Testis (tissue), 3 donors: ENCODE results near the gene INAVA. TPM values are rescaled to one million over a fixed set of nuclear protein-coding genes. Genes with fewer than 3 reads are reported as not detected.
A peak's percentile ranks its signal among the peaks of the same experiment; 100 is the strongest.

Source experiments
- DNase-seq: peaks from one replicate; pipeline ENCODE4 v3.0.0-alpha.2; 2019
- H3K27ac ChIP-seq, 2 donors: fragments of 200-600 bp; sonication (generic); one replicate each; pipeline ENCODE4 v1.5.1; 2019
- H3K27me3 ChIP-seq: fragments of 200-600 bp; sonication (generic); one replicate; pipeline ENCODE4 v1.5.1; 2019
- H3K36me3 ChIP-seq: fragments of 200-600 bp; sonication (generic); one replicate; pipeline ENCODE4 v1.5.1; 2017; ENCODE audit warnings: low read depth; ENCODE audit errors: missing control alignments
- H3K4me1 ChIP-seq: fragments of 200-600 bp; sonication (generic); one replicate; pipeline ENCODE4 v1.5.1; 2019
- H3K4me3 ChIP-seq, 2 donors: fragments of 200-600 bp; sonication (generic); one replicate each; pipeline ENCODE4 v1.5.1; 2017 to 2019
- H3K9me3 ChIP-seq: fragments of 200-600 bp; sonication (generic); one replicate; pipeline ENCODE4 v1.5.1; 2017
- CTCF ChIP-seq, 3 experiments: fragments of 450-650 bp in 2 of 3; fragments of 200-600 bp in 1 of 3; sonication (generic) in 1 of 3; IDR thresholded peaks; one replicate each; pipeline ENCODE4 v1.5.1; 2016 to 2019; ENCODE audit warnings: antibody characterized with exemption in 3 of 3, mild to moderate bottlenecking in 2 of 3, moderate library complexity in 1 of 3
- POLR2A ChIP-seq: fragments of 450-650 bp; IDR thresholded peaks from one replicate; pipeline ENCODE4 v1.6.1; 2017; ENCODE audit warnings: antibody characterized with exemption, mild to moderate bottlenecking, moderate library complexity
- WGBS, 2 donors: methylation state at CpG; one replicate each; pipeline ENCODE4 v1.1.5; 2018; 5-methylcytosine and 5-hydroxymethylcytosine counted together
- intact Hi-C: fragments of 100-400 bp; cut with DNase I; formaldehyde crosslinking; loops from one replicate; pipeline ENCODE4 v1.15.1; 2023; ENCODE audit warnings: low total_unique reads
- polyA plus RNA-seq: library from polyadenylated mRNA; stranded (reverse); fragments of 350-450 nt; fragmentation: Illumina TruSeq; extraction: RNeasy Lipid Tissue Mini Kit (QIAGEN cat#74804); gene quantifications from one replicate; pipeline ENCODE4 v1.2.3, GENCODE V29; 2014; ENCODE audit warnings: low read depth, low replicate concordance; ENCODE audit not compliant: insufficient read depth
- total RNA-seq, 2 donors: library from RNA; depleted of rRNA; stranded (reverse); fragments of >200 nt; gene quantifications; one replicate each; pipeline ENCODE4 v1.2.3, GENCODE V29; 2016

The INAVA gene
- total and polyA plus RNA-seq, 3 donors from 2014 or later = 1.5 to 5.8 (median 2.3) TPM

DNA sequence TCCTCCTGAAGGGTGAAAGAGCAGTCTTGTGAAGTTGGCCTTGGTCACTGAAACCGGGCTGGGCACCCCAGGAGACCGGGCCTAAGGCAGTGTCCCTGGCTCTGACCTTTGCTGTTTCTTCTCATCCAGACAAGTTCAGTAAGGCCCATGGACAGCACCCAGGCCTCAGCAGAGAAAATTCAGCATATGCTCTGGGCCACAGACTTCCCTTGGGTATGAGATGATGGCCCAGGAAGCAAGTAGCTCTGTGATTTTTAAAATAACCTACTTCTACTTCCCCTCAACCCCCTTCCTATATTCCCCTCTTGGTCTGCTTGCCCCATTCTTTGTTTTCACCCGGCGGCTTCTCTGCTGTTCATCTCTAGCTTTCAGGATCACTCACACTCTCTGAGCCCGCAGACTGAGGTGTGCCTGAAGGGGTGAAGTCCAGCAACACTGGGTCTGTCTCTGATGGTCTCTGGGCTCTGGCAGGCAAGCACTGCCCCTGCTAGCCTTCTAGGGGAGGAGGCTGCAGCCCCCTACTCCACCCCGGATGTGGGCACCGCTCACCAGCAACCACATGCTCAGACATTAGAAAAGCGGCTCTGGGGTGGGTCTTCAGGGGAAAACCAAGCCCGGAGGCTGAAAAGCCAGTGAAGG, 24.8 kb upstream of the INAVA start:
- no peak for DNase-seq
- no peaks in the 10 kb centered on the region for H3K9me3 ChIP-seq
- no peaks in the 10 kb centered on the region for H3K36me3 ChIP-seq
- TF ChIP-seq CTCF (IDR thresholded peaks at IDR 0.05) (no peak), POLR2A (no peak)
- intact Hi-C loops = no loop called here
- 78 to 91% methylated on average over 9 of the region's 9 CpGs for WGBS, 2 donors
- no peaks in the 10 kb centered on the region for H3K27me3 ChIP-seq
- H3K4me3 ChIP-seq = no peak overlapping the region
- no peak overlapping the region for H3K27ac ChIP-seq
- no peaks in the 10 kb centered on the region for H3K4me1 ChIP-seq

DNA sequence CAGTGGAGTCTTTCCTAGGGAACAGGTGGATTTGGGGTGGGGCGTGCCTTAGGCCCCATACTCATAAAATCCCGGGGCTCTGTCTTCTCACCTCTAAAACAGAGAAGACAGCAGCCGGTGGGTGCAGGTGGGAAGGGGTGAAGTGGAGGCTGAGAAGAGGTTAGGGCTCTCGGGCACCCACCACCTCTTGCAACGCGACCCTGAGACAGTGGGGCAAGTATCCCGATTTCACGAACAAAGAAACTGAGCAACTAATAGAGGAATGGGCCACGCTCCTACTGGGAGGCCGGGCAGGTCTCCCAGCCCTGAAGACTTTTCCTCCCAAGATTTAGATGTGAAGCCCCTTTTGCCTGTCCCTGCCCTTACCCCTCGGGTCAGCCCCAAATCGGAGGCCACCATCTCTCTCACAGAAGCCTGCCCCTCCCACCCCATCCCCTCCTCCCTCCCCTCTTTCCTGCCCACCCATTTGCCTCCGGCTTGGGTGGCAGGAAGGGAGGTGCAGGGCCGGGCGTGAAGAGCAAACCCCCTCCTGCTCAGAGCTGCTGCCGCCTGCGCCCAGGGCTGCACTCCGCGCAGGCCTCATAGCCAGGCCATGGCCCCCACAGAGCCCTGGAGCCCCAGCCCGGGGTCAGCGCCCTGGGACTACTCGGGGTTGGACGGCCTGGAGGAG, 22.1 kb upstream of the INAVA start, which contains the start of gene GPR25:
Gene GPR25 (plus strand): TSS at position 536 of the 670 bp plus-strand sequence. CDS start 57 bp downstream, at position 593.
- Histone ChIP-seq H3K36me3 (no peaks in the 10 kb centered on the region), H3K4me3 (peak within 1 kb of the TSS; percentile 25 to 46), H3K27me3 (no peaks in the 10 kb centered on the region), H3K9me3 (no peaks in the 10 kb centered on the region), H3K27ac (no peak within 1 kb of the TSS), H3K4me1 (no peaks in the 10 kb centered on the region)
- DNase-seq = no peak
- intact Hi-C loops = no loop called here
- no peak for TF ChIP-seq CTCF (IDR thresholded peaks at IDR 0.05)
- 55 to 64% methylated on average over 10 to 23 of the region's 23 CpGs for WGBS, 2 donors

- peak overlapping the region; percentile 25 to 46 for H3K4me3 ChIP-seq
- intact Hi-C loops = no loop called here
- no peaks in the 10 kb centered on the region for H3K9me3 ChIP-seq
- DNase-seq = no peak
- 7% methylated on average over 36 of the region's 61 CpGs; no CpG with 5 or more reads in 1 of the 2 donors for WGBS, 2 donors
- no peaks in the 10 kb centered on the region for H3K4me1 ChIP-seq
- no peaks in the 10 kb centered on the region for H3K27me3 ChIP-seq
- H3K27ac ChIP-seq = no peak overlapping the region
- TF ChIP-seq CTCF (IDR thresholded peaks at IDR 0.05) (no peak), POLR2A (no peak)
- H3K36me3 ChIP-seq = no peaks in the 10 kb centered on the region
These were observed 21.5 kb upstream of the INAVA start for GRCh38 chr1:200873116-200873670.

GRCh38 chr1:200873671-200874397, 20.9 kb upstream of the INAVA start:
- no peaks in the 10 kb centered on the region for H3K9me3 ChIP-seq
- H3K27me3 ChIP-seq = no peaks in the 10 kb centered on the region
- 25 to 30% methylated on average over 4 to 48 of the region's 66 CpGs for WGBS, 2 donors
- DNase-seq = no peak
- TF ChIP-seq POLR2A (no peak), CTCF (IDR thresholded peaks at IDR 0.05) (no peak)
- intact Hi-C loops = no loop called here
- H3K27ac ChIP-seq = no peak overlapping the region
- H3K4me3 ChIP-seq = peak overlapping the region; percentile 25 to 46
- no peaks in the 10 kb centered on the region for H3K4me1 ChIP-seq
- no peaks in the 10 kb centered on the region for H3K36me3 ChIP-seq
